Testis (tissue), 3 donors: ENCODE data around the gene LPAR5. TPM values are rescaled to one million over a fixed set of nuclear protein-coding genes. Genes with fewer than 3 reads are reported as not detected.
"Not testable (repeated sequence)": the region's sequence is repeated elsewhere in the genome, so short reads cannot be mapped to it uniquely, and the experiment has no call there.

ENCODE experiments used
- DNase-seq: peaks from one replicate; pipeline ENCODE4 v3.0.0-alpha.2; 2019
- H3K27ac ChIP-seq, 2 donors: fragments of 200-600 bp; sonication (generic); one replicate each; pipeline ENCODE4 v1.5.1; 2019
- H3K27me3 ChIP-seq: fragments of 200-600 bp; sonication (generic); one replicate; pipeline ENCODE4 v1.5.1; 2019
- H3K36me3 ChIP-seq: fragments of 200-600 bp; sonication (generic); one replicate; pipeline ENCODE4 v1.5.1; 2017; ENCODE audit warnings: low read depth; ENCODE audit errors: missing control alignments
- H3K4me1 ChIP-seq: fragments of 200-600 bp; sonication (generic); one replicate; pipeline ENCODE4 v1.5.1; 2019
- H3K4me3 ChIP-seq, 2 donors: fragments of 200-600 bp; sonication (generic); one replicate each; pipeline ENCODE4 v1.5.1; 2017 to 2019
- H3K9me3 ChIP-seq: fragments of 200-600 bp; sonication (generic); one replicate; pipeline ENCODE4 v1.5.1; 2017
- CTCF ChIP-seq, 3 experiments: fragments of 450-650 bp in 2 of 3; fragments of 200-600 bp in 1 of 3; sonication (generic) in 1 of 3; IDR thresholded peaks; one replicate each; pipeline ENCODE4 v1.5.1; 2016 to 2019; ENCODE audit warnings: antibody characterized with exemption in 3 of 3, mild to moderate bottlenecking in 2 of 3, moderate library complexity in 1 of 3
- POLR2A ChIP-seq: fragments of 450-650 bp; IDR thresholded peaks from one replicate; pipeline ENCODE4 v1.6.1; 2017; ENCODE audit warnings: antibody characterized with exemption, mild to moderate bottlenecking, moderate library complexity
- whole genome bisulfite sequencing, 2 donors: methylation state at CpG; one replicate each; pipeline ENCODE4 v1.1.5; 2018; 5-methylcytosine and 5-hydroxymethylcytosine counted together
- intact Hi-C: fragments of 100-400 bp; cut with DNase I; formaldehyde crosslinking; loops from one replicate; pipeline ENCODE4 v1.15.1; 2023; ENCODE audit warnings: low total_unique reads
- polyA plus RNA-seq: library from polyadenylated mRNA; stranded (reverse); fragments of 350-450 nt; fragmentation: Illumina TruSeq; extraction: RNeasy Lipid Tissue Mini Kit (QIAGEN cat#74804); gene quantifications from one replicate; pipeline ENCODE4 v1.2.3, GENCODE V29; 2014; ENCODE audit warnings: low read depth, low replicate concordance; ENCODE audit not compliant: insufficient read depth
- total RNA-seq, 2 donors: library from RNA; depleted of rRNA; stranded (reverse); fragments of >200 nt; gene quantifications; one replicate each; pipeline ENCODE4 v1.2.3, GENCODE V29; 2016

LPAR5 gene
- total and polyA plus RNA-seq, 3 donors from 2014 or later: 1.5 to 3.1 (median 2.4) TPM

GRCh38 chr12:6604259-6605029 lies 31.3 kb downstream of the LPAR5 start:
- 63 to 67% methylated on average over 6 of the region's 6 CpGs for WGBS, 2 donors
- peak; percentile 26 for DNase-seq
- H3K4me3 ChIP-seq: no peak overlapping the region
- intact Hi-C loops: loop anchor here (10.0 kb wide), 1 partner anchor 50 kb away; the partner anchor contains the start of gene IFFO1
- peak overlapping the region in 1 of 2 donors; percentile 98 for H3K27ac ChIP-seq
- H3K27me3 ChIP-seq: no peaks in the 10 kb centered on the region
- H3K36me3 ChIP-seq: no peaks in the 10 kb centered on the region
- TF ChIP-seq POLR2A: no peak
- TF ChIP-seq CTCF (IDR thresholded peaks at IDR 0.05): no peak
- peaks cover 39% of the 10 kb centered on the region for H3K4me1 ChIP-seq
- H3K9me3 ChIP-seq: no peaks in the 10 kb centered on the region

GRCh38 chr12:6603095-6603567 lies 32.6 kb downstream of the LPAR5 start:
- 21 to 47% methylated on average over 6 of the region's 6 CpGs for WGBS, 2 donors
- Histone ChIP-seq H3K9me3 (no peaks in the 10 kb centered on the region), H3K27me3 (no peaks in the 10 kb centered on the region), H3K27ac (peak overlapping the region in 1 of 2 donors; percentile 41), H3K4me1 (peaks cover 39% of the 10 kb centered on the region), H3K4me3 (no peak overlapping the region), H3K36me3 (no peaks in the 10 kb centered on the region)
- DNase-seq: peak; percentile 43
- TF ChIP-seq POLR2A (no peak), CTCF (IDR thresholded peaks at IDR 0.05) (no peak)
- intact Hi-C loops: loop anchor here (10.0 kb wide), 1 partner anchor 48 kb away; the partner anchor contains the start of gene IFFO1

GRCh38 chr12:6602526-6602925 lies 33.2 kb downstream of the LPAR5 start:
- TF ChIP-seq CTCF (IDR thresholded peaks at IDR 0.05) (no peak), POLR2A (no peak)
- Histone ChIP-seq H3K4me3 (no peak overlapping the region), H3K9me3 (no peaks in the 10 kb centered on the region), H3K4me1 (peaks cover 33% of the 10 kb centered on the region), H3K27me3 (no peaks in the 10 kb centered on the region), H3K36me3 (no peaks in the 10 kb centered on the region), H3K27ac (peak overlapping the region in 1 of 2 donors; percentile 7)
- no peak for DNase-seq
- 48 to 64% methylated on average over 3 of the region's 3 CpGs for WGBS, 2 donors
- intact Hi-C loops: loop anchor here (10.0 kb wide), 1 partner anchor 48 kb away; the partner anchor contains the start of gene IFFO1

GRCh38 chr12:6595673-6596072 lies 40.1 kb downstream of the LPAR5 start:
- H3K36me3 ChIP-seq, H3K27me3 ChIP-seq, H3K4me3 ChIP-seq, DNase-seq, H3K4me1 ChIP-seq, H3K27ac ChIP-seq, intact Hi-C loops, H3K9me3 ChIP-seq: not testable (repeated sequence)
- whole genome bisulfite sequencing, 2 donors: 88% methylated on average over 10 of the region's 10 CpGs

- H3K4me1 ChIP-seq: no peaks in the 10 kb centered on the region
- no peak for DNase-seq
- H3K36me3 ChIP-seq: no peaks in the 10 kb centered on the region
- WGBS, 2 donors: 93 to 96% methylated on average over 8 of the region's 8 CpGs
- intact Hi-C loops: no loop called here
- no peaks in the 10 kb centered on the region for H3K27me3 ChIP-seq
- TF ChIP-seq POLR2A (no peak), CTCF (IDR thresholded peaks at IDR 0.05) (no peak)
- no peak overlapping the region for H3K27ac ChIP-seq
- no peak overlapping the region for H3K4me3 ChIP-seq
- no peaks in the 10 kb centered on the region for H3K9me3 ChIP-seq
Observed at GRCh38 chr12:6592087-6592486, 43.7 kb downstream of the LPAR5 start.

GRCh38 chr12:6586569-6586968 lies 49.2 kb downstream of the LPAR5 start:
- 87 to 90% methylated on average over 8 of the region's 8 CpGs for WGBS, 2 donors
- H3K9me3 ChIP-seq, H3K4me1 ChIP-seq, H3K27me3 ChIP-seq, H3K36me3 ChIP-seq, intact Hi-C loops, H3K4me3 ChIP-seq, DNase-seq, H3K27ac ChIP-seq: not testable (repeated sequence)
